Measurements from ENCODE around the gene PAX6.

PAX6 gene

GRCh38 chr11:31809857-31810778 lies 1.0 kb downstream of the PAX6 start:
- DNase-seq = no peak
- Histone ChIP-seq H3K9me3 (no peaks in the 10 kb centered on the region), H3K27me3 (peaks cover 7 to 100% of the 10 kb centered on the region in 2 donors), H3K4me1 (peaks cover 8 to 78% (median 62%) of the 10 kb centered on the region in 4 donors), H3K4me3 (peak overlapping the region; percentile 35 to 54), H3K27ac (no peak overlapping the region), H3K36me3 (no peaks in the 10 kb centered on the region)
- no peak for TF ChIP-seq CTCF (IDR thresholded peaks at IDR 0.05)
- intact Hi-C loops (cut with DNase I; ENCODE audit: low total_unique reads) = no loop called here

- H3K9me3 ChIP-seq = no peaks in the 10 kb centered on the region
- no peak overlapping the region for H3K4me3 ChIP-seq
- H3K27me3 ChIP-seq = peaks cover 7 to 100% of the 10 kb centered on the region in 2 donors
- no peak overlapping the region for H3K27ac ChIP-seq
- no peak for DNase-seq
- H3K4me1 ChIP-seq = peaks cover 8 to 78% (median 63%) of the 10 kb centered on the region in 4 donors
- no peaks in the 10 kb centered on the region for H3K36me3 ChIP-seq
- no peak for TF ChIP-seq CTCF (IDR thresholded peaks at IDR 0.05)
- intact Hi-C loops (cut with DNase I; ENCODE audit: low total_unique reads) = no loop called here
Measured at GRCh38 chr11:31809541-31809856, 1.6 kb downstream of the PAX6 start.

GRCh38 chr11:31808721-31809540 lies 2.2 kb downstream of the PAX6 start:
- no peak for TF ChIP-seq CTCF (IDR thresholded peaks at IDR 0.05)
- Histone ChIP-seq H3K27me3 (peaks cover 5 to 100% of the 10 kb centered on the region in 2 donors), H3K4me1 (peaks cover 8 to 75% (median 62%) of the 10 kb centered on the region in 4 donors), H3K27ac (no peak overlapping the region), H3K4me3 (no peak overlapping the region), H3K9me3 (no peaks in the 10 kb centered on the region), H3K36me3 (no peaks in the 10 kb centered on the region)
- DNase-seq = no peak
- intact Hi-C loops (cut with DNase I; ENCODE audit: low total_unique reads) = no loop called here

GRCh38 chr11:31807799-31808667 lies 3.1 kb downstream of the PAX6 start:
- H3K4me1 ChIP-seq = peaks cover 8 to 66% (median 53%) of the 10 kb centered on the region in 4 donors
- TF ChIP-seq CTCF (IDR thresholded peaks at IDR 0.05) = no peak

More at GRCh38 chr11:31807799-31808667, 3.1 kb downstream of the PAX6 start:
- H3K27ac ChIP-seq = no peak overlapping the region
- DNase-seq = no peak
- no peak overlapping the region for H3K4me3 ChIP-seq
- intact Hi-C loops (cut with DNase I; ENCODE audit: low total_unique reads) = no loop called here
- no peaks in the 10 kb centered on the region for H3K9me3 ChIP-seq
- H3K36me3 ChIP-seq = no peaks in the 10 kb centered on the region
- peaks cover 5 to 100% of the 10 kb centered on the region in 2 donors for H3K27me3 ChIP-seq
